ENCODE results near the gene CDK15. TPM values are rescaled to one million over a fixed set of nuclear protein-coding genes. Genes with fewer than 3 reads are reported as not detected.

The CDK15 gene
- total RNA-seq, 3 donors from 2014 or later (not counting 1 experiment from before 2014, with no cell fraction given), result 0.72 to 2.5 TPM; not detected in 1

DNA sequence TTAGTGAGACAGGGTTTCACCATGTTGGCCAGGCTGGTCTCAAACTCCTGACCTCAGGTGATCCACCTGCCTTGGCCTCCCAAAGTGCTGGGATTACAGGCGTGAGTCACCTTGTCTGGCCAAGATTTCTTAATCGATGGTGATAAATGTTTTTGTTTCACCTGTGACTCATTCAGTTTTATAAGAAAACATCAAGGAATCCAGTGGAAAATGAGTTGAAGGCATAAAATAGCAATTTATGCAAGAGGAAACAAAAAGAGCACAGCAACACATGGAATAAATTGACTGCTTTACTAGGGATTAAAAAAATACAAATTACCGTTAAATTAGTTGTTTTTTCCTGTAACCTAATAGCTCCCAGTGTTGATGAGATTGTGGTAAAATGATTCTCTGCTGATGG lies 80.2 kb downstream of the CDK15 start:
- peaks cover 6% of the 10 kb centered on the region for H3K4me1 ChIP-seq (ENCODE audit: control insufficient read depth, insufficient read depth, low read length)
- Mint-ChIP-seq H3K4me1 (peaks cover 7 to 9% of the 10 kb centered on the region in 2 donors), H3K9me3 (no peaks in the 10 kb centered on the region), H3K4me3 (no peak overlapping the region), H3K36me3 (no peaks in the 10 kb centered on the region), H3K27ac (no peak overlapping the region), H3K27me3 (ENCODE audit: low read depth in 2 of 2) (peaks cover 26 to 59% of the 10 kb centered on the region in 2 donors)
- no peaks in the 10 kb centered on the region for H3K36me3 ChIP-seq (ENCODE audit: control insufficient read depth, insufficient read depth, low read length)
- no peak for ATAC-seq
- TF ChIP-seq, protein P1, sequence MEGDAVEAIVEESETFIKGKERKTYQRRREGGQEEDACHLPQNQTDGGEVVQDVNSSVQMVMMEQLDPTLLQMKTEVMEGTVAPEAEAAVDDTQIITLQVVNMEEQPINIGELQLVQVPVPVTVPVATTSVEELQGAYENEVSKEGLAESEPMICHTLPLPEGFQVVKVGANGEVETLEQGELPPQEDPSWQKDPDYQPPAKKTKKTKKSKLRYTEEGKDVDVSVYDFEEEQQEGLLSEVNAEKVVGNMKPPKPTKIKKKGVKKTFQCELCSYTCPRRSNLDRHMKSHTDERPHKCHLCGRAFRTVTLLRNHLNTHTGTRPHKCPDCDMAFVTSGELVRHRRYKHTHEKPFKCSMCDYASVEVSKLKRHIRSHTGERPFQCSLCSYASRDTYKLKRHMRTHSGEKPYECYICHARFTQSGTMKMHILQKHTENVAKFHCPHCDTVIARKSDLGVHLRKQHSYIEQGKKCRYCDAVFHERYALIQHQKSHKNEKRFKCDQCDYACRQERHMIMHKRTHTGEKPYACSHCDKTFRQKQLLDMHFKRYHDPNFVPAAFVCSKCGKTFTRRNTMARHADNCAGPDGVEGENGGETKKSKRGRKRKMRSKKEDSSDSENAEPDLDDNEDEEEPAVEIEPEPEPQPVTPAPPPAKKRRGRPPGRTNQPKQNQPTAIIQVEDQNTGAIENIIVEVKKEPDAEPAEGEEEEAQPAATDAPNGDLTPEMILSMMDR (IDR thresholded peaks at IDR 0.05), result no peak
- H3K9me3 ChIP-seq (ENCODE audit: control insufficient read depth, insufficient read depth, low read length), result no peaks in the 10 kb centered on the region
- WGBS (ENCODE audit: insufficient coverage), result 96% methylated on average over 2 of the region's 3 CpGs
- intact Hi-C loops (cut with micrococcal nuclease), result no loop called here
- no peak for DNase-seq
- H3K4me3 ChIP-seq (ENCODE audit: low read length), result no peak overlapping the region
- H3K27me3 ChIP-seq (ENCODE audit: control insufficient read depth, insufficient read depth, low read length), result no peaks in the 10 kb centered on the region
- no peak overlapping the region for H3K27ac ChIP-seq (ENCODE audit: low read length)

DNA sequence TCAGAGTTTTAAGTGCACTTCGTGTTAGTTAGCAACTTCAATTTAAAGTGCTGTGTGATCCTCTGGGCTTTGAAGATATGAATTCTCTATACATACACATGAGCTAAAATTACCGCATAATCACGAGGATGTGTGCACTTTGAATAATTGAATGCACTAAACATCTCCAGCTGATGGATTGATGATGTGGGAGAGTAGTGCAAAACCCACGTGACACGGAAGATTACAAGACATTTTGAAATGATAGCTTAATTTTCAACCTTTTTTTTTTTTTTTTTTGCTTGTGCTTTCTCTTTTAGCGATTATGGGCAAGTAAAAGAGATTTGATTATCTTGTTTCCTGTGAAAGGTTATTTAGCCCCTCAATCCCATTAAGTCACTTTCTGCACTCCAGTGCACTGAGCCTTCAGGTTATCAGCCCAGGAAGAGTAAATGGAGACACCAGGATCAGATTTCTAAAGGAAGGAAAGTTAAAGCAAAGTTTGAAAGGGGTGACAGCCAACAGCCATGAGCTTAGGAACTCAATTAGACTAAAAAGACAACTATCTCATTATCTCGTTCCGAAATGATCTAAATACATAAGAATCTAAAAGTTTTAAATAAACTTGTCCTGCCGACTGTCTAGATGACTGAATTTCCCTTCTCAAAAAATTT lies 81.6 kb downstream of the CDK15 start:
- intact Hi-C loops (cut with micrococcal nuclease), result no loop called here
- no peaks in the 10 kb centered on the region for H3K36me3 Mint-ChIP-seq
- H3K27me3 Mint-ChIP-seq (ENCODE audit: low read depth in 2 of 2), result peaks cover 14 to 45% of the 10 kb centered on the region in 2 donors
- H3K4me3 ChIP-seq (ENCODE audit: low read length), result no peak overlapping the region
- no peaks in the 10 kb centered on the region for H3K9me3 Mint-ChIP-seq
- TF ChIP-seq, protein P1 (IDR thresholded peaks at IDR 0.05), result no peak
- H3K27me3 ChIP-seq (ENCODE audit: control insufficient read depth, insufficient read depth, low read length), result no peaks in the 10 kb centered on the region
- no peaks in the 10 kb centered on the region for H3K4me1 Mint-ChIP-seq
- 83% methylated on average over 8 of the region's 9 CpGs for WGBS (ENCODE audit: insufficient coverage)
- no peaks in the 10 kb centered on the region for H3K9me3 ChIP-seq (ENCODE audit: control insufficient read depth, insufficient read depth, low read length)
- no peak overlapping the region for H3K27ac ChIP-seq (ENCODE audit: low read length)
- H3K4me3 Mint-ChIP-seq, result no peak overlapping the region
- DNase-seq (no peak), ATAC-seq (no peak)
- peaks cover under 1% of the 10 kb centered on the region for H3K4me1 ChIP-seq (ENCODE audit: control insufficient read depth, insufficient read depth, low read length)
- H3K36me3 ChIP-seq (ENCODE audit: control insufficient read depth, insufficient read depth, low read length), result no peaks in the 10 kb centered on the region
- H3K27ac Mint-ChIP-seq, result no peak overlapping the region

DNA sequence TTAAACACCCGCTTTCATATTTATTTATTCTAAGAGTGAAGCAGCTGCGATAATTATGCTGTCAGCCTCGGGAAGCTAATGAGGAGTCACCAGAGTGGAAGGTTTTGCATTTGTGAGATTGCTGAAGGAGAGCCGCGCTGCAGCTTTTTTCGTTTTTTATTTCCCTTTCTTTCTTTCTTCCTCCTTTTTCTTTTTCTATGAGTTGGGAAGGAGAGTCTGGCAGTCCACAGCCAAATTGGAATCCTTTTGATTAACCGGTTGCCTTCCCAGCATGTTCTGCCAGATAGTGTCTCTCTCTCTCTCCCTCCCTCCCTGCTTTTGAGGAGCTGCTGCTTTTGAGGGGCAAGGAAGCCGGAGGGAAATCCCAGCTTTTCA lies 82.1 kb downstream of the CDK15 start:
- Mint-ChIP-seq H3K4me1 (no peaks in the 10 kb centered on the region), H3K27me3 (ENCODE audit: low read depth in 2 of 2) (peaks cover 14 to 45% of the 10 kb centered on the region in 2 donors), H3K9me3 (no peaks in the 10 kb centered on the region), H3K4me3 (no peak overlapping the region), H3K36me3 (no peaks in the 10 kb centered on the region), H3K27ac (no peak overlapping the region)
- TF ChIP-seq, protein P1 (IDR thresholded peaks at IDR 0.05), result no peak
- H3K4me3 ChIP-seq (ENCODE audit: low read length), result no peak overlapping the region
- H3K36me3 ChIP-seq (ENCODE audit: control insufficient read depth, insufficient read depth, low read length), result no peaks in the 10 kb centered on the region
- no peaks in the 10 kb centered on the region for H3K4me1 ChIP-seq (ENCODE audit: control insufficient read depth, insufficient read depth, low read length)
- H3K27ac ChIP-seq (ENCODE audit: low read length), result no peak overlapping the region
- no peaks in the 10 kb centered on the region for H3K27me3 ChIP-seq (ENCODE audit: control insufficient read depth, insufficient read depth, low read length)
- no peaks in the 10 kb centered on the region for H3K9me3 ChIP-seq (ENCODE audit: control insufficient read depth, insufficient read depth, low read length)
- 86% methylated on average over 5 of the region's 8 CpGs for WGBS (ENCODE audit: insufficient coverage)
- no peak for ATAC-seq
- DNase-seq, result no peak
- intact Hi-C loops (cut with micrococcal nuclease), result no loop called here

DNA sequence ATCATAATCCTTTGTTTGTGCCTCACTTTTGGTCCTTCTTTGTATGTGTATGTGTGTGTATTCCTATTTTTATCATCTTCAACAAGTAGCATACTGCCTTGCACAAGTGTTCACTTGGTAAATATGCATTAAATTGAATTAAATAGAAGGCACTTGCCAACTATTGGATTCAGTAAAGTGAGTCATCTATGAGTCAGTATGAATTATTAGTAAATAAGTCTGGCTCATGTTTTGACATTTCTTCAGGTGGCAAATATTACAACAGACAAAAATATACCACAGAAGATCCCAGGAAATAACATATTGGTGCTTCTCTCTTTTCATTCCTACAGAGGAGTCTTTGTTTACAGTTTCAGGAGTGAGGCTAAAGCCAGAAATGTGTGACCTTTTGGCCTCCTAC lies 84.1 kb downstream of the CDK15 start:
- TF ChIP-seq, protein P1 (IDR thresholded peaks at IDR 0.05), result no peak
- DNase-seq, result no peak
- Mint-ChIP-seq H3K27me3 (ENCODE audit: low read depth in 2 of 2) (peaks cover 12 to 29% of the 10 kb centered on the region in 2 donors), H3K36me3 (no peaks in the 10 kb centered on the region), H3K27ac (no peak overlapping the region), H3K4me3 (no peak overlapping the region), H3K4me1 (no peaks in the 10 kb centered on the region), H3K9me3 (no peaks in the 10 kb centered on the region)
- no peaks in the 10 kb centered on the region for H3K27me3 ChIP-seq (ENCODE audit: control insufficient read depth, insufficient read depth, low read length)
- H3K4me3 ChIP-seq (ENCODE audit: low read length), result no peak overlapping the region
- no peak overlapping the region for H3K27ac ChIP-seq (ENCODE audit: low read length)
- intact Hi-C loops (cut with micrococcal nuclease), result no loop called here
- H3K36me3 ChIP-seq (ENCODE audit: control insufficient read depth, insufficient read depth, low read length), result no peaks in the 10 kb centered on the region
- no peaks in the 10 kb centered on the region for H3K4me1 ChIP-seq (ENCODE audit: control insufficient read depth, insufficient read depth, low read length)
- no peaks in the 10 kb centered on the region for H3K9me3 ChIP-seq (ENCODE audit: control insufficient read depth, insufficient read depth, low read length)
- no peak for ATAC-seq

Measured in natural killer cell (primary cell).